ENCODE measurements around the gene F5.
"Not testable (repeated sequence)": the region's sequence is repeated elsewhere in the genome, so short reads cannot be mapped to it uniquely, and the experiment has no call there.

The F5 gene

GRCh38 chr1:169534653-169535052 is 51.6 kb downstream of the F5 start:
- DNase-seq (ENCODE audit: low read depth): no peak
- no peak for TF ChIP-seq CTCF (IDR thresholded peaks at IDR 0.05; ENCODE audit: control insufficient read depth, insufficient read depth, low read depth, low read length, missing control alignments)
- H3K4me3 ChIP-seq (ENCODE audit: control insufficient read depth, low read depth, low read length): no peak overlapping the region

- DNase-seq (ENCODE audit: low read depth); H3K4me3 ChIP-seq (ENCODE audit: control insufficient read depth, low read depth, low read length): not testable (repeated sequence)
Observed at GRCh38 chr1:169533528-169534190, 52.6 kb downstream of the F5 start.

GRCh38 chr1:169530448-169530847 is 55.8 kb downstream of the F5 start:
- no peak for TF ChIP-seq CTCF (IDR thresholded peaks at IDR 0.05; ENCODE audit: control insufficient read depth, insufficient read depth, low read depth, low read length, missing control alignments)
- no peak for DNase-seq (ENCODE audit: low read depth)
- no peak overlapping the region for H3K4me3 ChIP-seq (ENCODE audit: control insufficient read depth, low read depth, low read length)

GRCh38 chr1:169529068-169529642 is 57.1 kb downstream of the F5 start:
- no peak for DNase-seq (ENCODE audit: low read depth)
- H3K4me3 ChIP-seq (ENCODE audit: control insufficient read depth, low read depth, low read length): no peak overlapping the region
- no peak for TF ChIP-seq CTCF (IDR thresholded peaks at IDR 0.05; ENCODE audit: control insufficient read depth, insufficient read depth, low read depth, low read length, missing control alignments)

GRCh38 chr1:169528215-169529067 is 57.8 kb downstream of the F5 start:
- no peak overlapping the region for H3K4me3 ChIP-seq (ENCODE audit: control insufficient read depth, low read depth, low read length)
- DNase-seq (ENCODE audit: low read depth): no peak
- no peak for TF ChIP-seq CTCF (IDR thresholded peaks at IDR 0.05; ENCODE audit: control insufficient read depth, insufficient read depth, low read depth, low read length, missing control alignments)

- H3K4me3 ChIP-seq (ENCODE audit: control insufficient read depth, low read depth, low read length): no peak overlapping the region
- no peak for TF ChIP-seq CTCF (IDR thresholded peaks at IDR 0.05; ENCODE audit: control insufficient read depth, insufficient read depth, low read depth, low read length, missing control alignments)
- DNase-seq (ENCODE audit: low read depth): no peak
Observed at GRCh38 chr1:169527451-169528214, 58.6 kb downstream of the F5 start.
